ENCODE measurements around the gene EGFLAM. TPM values are rescaled to one million over a fixed set of nuclear protein-coding genes. Genes with fewer than 3 reads are reported as not detected.

The EGFLAM gene
- total RNA-seq, 6 experiments from 2014 or later, result 1.1 to 7.2 (median 6.0) TPM

DNA sequence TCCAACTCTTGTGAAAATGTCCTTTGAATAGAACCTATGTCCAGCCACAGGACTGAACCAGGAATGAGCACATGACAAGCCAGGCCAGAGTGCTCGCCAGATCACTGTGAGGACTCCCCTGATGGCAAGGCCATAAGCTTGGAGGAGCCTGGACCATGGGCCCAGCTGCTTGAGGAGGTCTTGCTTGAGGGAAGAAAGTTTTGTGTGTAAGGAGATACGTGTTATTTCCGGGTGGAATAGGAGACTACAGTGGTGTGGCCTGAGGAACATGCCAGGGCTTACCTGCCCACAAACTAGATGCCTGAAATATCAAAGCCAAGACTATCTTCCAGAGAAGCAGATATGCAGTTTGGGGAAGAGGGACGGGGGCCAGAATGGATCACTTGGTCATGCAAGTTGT is 213.3 kb downstream of the EGFLAM start:
- no peaks in the 10 kb centered on the region for H3K9me3 Mint-ChIP-seq
- no peaks in the 10 kb centered on the region for H3K36me3 Mint-ChIP-seq (ENCODE audit: low read depth)
- no peak overlapping the region for H3K4me3 Mint-ChIP-seq
- no peak overlapping the region for H3K27ac Mint-ChIP-seq
- DNase-seq, result no peak
- TF ChIP-seq, protein P1, sequence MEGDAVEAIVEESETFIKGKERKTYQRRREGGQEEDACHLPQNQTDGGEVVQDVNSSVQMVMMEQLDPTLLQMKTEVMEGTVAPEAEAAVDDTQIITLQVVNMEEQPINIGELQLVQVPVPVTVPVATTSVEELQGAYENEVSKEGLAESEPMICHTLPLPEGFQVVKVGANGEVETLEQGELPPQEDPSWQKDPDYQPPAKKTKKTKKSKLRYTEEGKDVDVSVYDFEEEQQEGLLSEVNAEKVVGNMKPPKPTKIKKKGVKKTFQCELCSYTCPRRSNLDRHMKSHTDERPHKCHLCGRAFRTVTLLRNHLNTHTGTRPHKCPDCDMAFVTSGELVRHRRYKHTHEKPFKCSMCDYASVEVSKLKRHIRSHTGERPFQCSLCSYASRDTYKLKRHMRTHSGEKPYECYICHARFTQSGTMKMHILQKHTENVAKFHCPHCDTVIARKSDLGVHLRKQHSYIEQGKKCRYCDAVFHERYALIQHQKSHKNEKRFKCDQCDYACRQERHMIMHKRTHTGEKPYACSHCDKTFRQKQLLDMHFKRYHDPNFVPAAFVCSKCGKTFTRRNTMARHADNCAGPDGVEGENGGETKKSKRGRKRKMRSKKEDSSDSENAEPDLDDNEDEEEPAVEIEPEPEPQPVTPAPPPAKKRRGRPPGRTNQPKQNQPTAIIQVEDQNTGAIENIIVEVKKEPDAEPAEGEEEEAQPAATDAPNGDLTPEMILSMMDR (IDR thresholded peaks at IDR 0.05), result no peak
- no peaks in the 10 kb centered on the region for H3K27me3 Mint-ChIP-seq (ENCODE audit: insufficient read depth)
- peaks cover 10% of the 10 kb centered on the region for H3K4me1 Mint-ChIP-seq (ENCODE audit: low read depth)

DNA sequence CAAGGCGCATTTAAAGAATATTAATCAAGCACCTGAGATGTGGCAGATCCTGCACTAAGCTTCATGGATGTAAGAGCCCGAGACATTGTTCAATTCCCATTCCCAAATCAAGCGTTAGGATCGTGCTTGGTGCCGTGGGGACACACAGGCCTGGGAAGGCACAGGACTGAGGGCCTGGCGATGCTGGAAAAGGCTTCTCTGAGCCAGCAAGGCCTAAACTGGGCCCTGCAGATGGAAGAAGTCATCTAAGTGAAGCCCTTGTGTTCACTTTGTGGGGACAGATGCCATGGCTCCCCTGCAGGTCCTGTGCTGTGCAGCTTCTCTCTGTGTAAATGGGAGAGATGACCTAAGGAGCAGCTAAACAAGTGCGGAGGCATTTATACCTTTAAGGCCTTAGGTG is 214.2 kb downstream of the EGFLAM start:
- Mint-ChIP-seq H3K27me3 (ENCODE audit: insufficient read depth) (no peaks in the 10 kb centered on the region), H3K27ac (no peak overlapping the region), H3K36me3 (ENCODE audit: low read depth) (no peaks in the 10 kb centered on the region), H3K9me3 (no peaks in the 10 kb centered on the region), H3K4me3 (no peak overlapping the region), H3K4me1 (ENCODE audit: low read depth) (peaks cover 10% of the 10 kb centered on the region)
- TF ChIP-seq, protein P1 (IDR thresholded peaks at IDR 0.05), result no peak
- no peak for DNase-seq

DNA sequence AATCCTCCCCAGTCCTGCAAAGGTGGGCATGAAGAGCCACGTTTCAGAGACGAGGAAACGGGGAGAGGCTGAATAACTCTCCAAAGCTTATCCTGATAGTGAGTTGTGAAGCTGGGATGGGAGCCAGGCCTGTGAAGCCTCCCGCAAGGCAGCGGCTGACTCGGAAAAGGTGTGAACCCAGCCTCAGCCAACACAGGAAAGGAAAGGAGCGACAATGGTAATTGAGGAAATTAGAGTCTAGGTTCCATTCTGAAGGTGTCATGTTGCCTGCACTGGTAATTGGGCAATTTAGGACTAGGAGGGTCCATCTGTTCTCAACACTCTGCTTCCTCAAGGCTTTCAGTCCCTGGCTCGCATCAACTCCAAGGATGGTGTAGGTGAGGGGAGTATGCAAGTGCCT is 214.6 kb downstream of the EGFLAM start:
- peaks cover 10% of the 10 kb centered on the region for H3K4me1 Mint-ChIP-seq (ENCODE audit: low read depth)
- no peak for DNase-seq
- H3K27me3 Mint-ChIP-seq (ENCODE audit: insufficient read depth), result no peaks in the 10 kb centered on the region
- no peaks in the 10 kb centered on the region for H3K36me3 Mint-ChIP-seq (ENCODE audit: low read depth)
- no peak overlapping the region for H3K27ac Mint-ChIP-seq
- no peak overlapping the region for H3K4me3 Mint-ChIP-seq
- TF ChIP-seq, protein P1 (IDR thresholded peaks at IDR 0.05), result no peak
- H3K9me3 Mint-ChIP-seq, result no peaks in the 10 kb centered on the region

DNA sequence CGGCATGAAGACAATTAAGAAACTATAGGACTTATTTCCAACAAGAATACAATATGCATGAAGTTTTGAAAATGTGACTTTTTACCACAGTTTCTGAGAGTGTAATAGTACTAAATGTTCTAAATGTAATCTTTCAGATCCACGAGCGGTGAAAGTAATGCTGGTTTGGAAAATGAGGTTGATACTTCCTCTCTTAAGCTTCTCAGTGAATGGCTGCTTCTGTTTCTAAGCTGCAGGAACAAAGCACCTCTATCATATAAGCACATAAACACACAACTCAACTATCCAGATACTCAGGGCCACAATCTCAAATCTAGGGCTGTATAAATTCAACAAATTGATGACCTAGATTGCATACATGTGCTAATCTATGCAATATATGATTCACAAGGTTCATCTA is 219.8 kb downstream of the EGFLAM start:
- Mint-ChIP-seq H3K36me3 (ENCODE audit: low read depth) (no peaks in the 10 kb centered on the region), H3K4me3 (no peak overlapping the region), H3K27me3 (ENCODE audit: insufficient read depth) (no peaks in the 10 kb centered on the region; the same call in 1 of the 2 replicates), H3K27ac (no peak overlapping the region), H3K4me1 (ENCODE audit: low read depth) (peaks cover 19% of the 10 kb centered on the region), H3K9me3 (no peaks in the 10 kb centered on the region)
- DNase-seq, result no peak
- TF ChIP-seq, protein P1 (IDR thresholded peaks at IDR 0.05), result no peak

DNA sequence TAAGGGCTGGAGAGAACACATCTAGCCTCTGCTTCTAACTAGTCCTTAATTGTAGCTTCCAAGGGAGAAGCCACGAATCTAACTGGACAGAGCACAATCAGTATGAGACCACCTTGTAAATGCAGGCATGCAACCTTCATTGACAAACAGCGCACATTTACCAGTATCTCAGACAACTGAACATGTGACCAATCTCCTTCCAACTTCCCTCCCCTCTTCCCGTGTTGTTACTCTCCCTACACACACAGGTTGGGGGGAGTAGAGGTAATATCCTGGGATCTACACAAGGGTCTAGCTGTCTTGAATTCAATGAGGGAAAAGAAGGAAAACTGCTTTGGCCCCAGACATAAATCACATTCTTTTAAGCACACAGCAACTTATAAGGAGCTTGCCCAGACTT is 220.5 kb downstream of the EGFLAM start:
- H3K36me3 Mint-ChIP-seq (ENCODE audit: low read depth), result 0 out of 2 replicates have a peak, but pooled peaks cover under 1% of the 10 kb centered on the region
- TF ChIP-seq, protein P1 (IDR thresholded peaks at IDR 0.05), result no peak
- peaks cover 19% of the 10 kb centered on the region for H3K4me1 Mint-ChIP-seq (ENCODE audit: low read depth)
- H3K4me3 Mint-ChIP-seq, result no peak overlapping the region
- H3K9me3 Mint-ChIP-seq, result no peaks in the 10 kb centered on the region
- no peak for DNase-seq
- no peak overlapping the region for H3K27ac Mint-ChIP-seq
- H3K27me3 Mint-ChIP-seq (ENCODE audit: insufficient read depth), result no peaks in the 10 kb centered on the region; the same call in 1 of the 2 replicates
